ENCODE measurements around the gene SLC26A9. TPM values are rescaled to one million over a fixed set of nuclear protein-coding genes. Genes with fewer than 3 reads are reported as not detected.

Gene SLC26A9
- total RNA-seq, 6 experiments from 2014 or later, result not detected

DNA sequence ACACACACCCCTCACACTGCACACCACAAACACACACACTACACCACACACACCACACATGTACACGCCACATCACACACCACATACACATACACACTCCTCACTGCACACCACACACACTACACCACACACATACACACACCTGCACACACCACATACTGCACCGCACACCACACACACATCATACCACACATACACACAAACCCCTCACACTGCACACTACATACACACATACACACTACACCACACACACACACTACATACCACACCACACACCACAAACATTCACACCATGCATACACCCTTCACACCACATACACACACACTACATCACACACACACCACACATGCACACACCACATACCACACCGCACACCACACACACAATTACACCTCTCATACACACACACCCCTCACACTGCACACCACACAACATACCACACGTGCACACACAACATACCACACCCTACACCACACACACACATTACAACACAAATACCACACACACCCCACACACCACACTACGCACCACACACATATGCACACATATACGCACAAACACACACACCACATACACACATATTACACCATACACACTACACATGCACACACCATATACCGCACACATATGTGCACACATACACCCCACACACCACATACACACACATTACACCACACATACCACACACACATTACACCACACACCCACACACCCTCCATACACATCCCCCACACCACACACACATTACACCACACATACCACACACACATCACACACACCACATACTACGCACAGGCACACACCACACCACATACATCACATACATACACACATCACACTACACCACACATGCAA lies 30.3 kb upstream of the SLC26A9 start:
- H3K9me3 Mint-ChIP-seq, result peaks cover 7% of the 10 kb centered on the region; the same call in 1 of the 2 replicates
- H3K4me3 Mint-ChIP-seq, result no peak overlapping the region
- DNase-seq, result no peak
- H3K27me3 Mint-ChIP-seq (ENCODE audit: insufficient read depth), result peaks cover 5% of the 10 kb centered on the region
- H3K27ac Mint-ChIP-seq, result no peak overlapping the region
- TF ChIP-seq, protein P1, sequence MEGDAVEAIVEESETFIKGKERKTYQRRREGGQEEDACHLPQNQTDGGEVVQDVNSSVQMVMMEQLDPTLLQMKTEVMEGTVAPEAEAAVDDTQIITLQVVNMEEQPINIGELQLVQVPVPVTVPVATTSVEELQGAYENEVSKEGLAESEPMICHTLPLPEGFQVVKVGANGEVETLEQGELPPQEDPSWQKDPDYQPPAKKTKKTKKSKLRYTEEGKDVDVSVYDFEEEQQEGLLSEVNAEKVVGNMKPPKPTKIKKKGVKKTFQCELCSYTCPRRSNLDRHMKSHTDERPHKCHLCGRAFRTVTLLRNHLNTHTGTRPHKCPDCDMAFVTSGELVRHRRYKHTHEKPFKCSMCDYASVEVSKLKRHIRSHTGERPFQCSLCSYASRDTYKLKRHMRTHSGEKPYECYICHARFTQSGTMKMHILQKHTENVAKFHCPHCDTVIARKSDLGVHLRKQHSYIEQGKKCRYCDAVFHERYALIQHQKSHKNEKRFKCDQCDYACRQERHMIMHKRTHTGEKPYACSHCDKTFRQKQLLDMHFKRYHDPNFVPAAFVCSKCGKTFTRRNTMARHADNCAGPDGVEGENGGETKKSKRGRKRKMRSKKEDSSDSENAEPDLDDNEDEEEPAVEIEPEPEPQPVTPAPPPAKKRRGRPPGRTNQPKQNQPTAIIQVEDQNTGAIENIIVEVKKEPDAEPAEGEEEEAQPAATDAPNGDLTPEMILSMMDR (IDR thresholded peaks at IDR 0.05), result no peak
- H3K4me1 Mint-ChIP-seq (ENCODE audit: low read depth), result peaks cover 37% of the 10 kb centered on the region
- no peaks in the 10 kb centered on the region; the same call in 1 of the 2 replicates for H3K36me3 Mint-ChIP-seq (ENCODE audit: low read depth)

DNA sequence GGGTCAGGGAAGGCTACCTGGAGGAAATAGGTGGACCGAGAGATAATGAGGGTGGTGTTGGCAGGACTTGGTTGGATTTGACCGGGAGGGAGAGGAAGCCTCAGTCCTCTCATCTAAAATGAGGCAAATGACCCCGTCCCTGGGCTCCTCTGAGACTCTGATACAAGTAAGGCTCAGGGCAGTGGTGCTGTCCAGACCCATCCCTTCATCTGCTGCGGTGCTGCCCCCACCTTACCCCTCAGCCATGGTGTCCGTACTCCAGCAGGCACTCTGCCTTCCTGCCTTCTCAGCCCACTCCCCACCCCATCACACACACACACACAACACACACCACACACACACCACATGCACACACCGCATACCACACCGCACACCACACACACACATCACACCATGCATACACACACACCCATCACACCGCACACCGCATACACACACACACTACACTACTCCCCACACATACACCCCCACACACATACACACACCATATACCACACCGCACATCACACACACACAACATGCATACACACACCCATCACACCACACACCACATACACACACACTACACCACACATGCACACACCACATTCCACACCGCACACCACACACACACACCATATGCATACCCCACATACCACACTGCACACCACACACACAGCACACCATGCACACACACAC lies 29.4 kb upstream of the SLC26A9 start:
- no peak overlapping the region for H3K4me3 Mint-ChIP-seq
- H3K4me1 Mint-ChIP-seq (ENCODE audit: low read depth), result peaks cover 44% of the 10 kb centered on the region
- H3K36me3 Mint-ChIP-seq (ENCODE audit: low read depth), result no peaks in the 10 kb centered on the region; the same call in 1 of the 2 replicates

DNA sequence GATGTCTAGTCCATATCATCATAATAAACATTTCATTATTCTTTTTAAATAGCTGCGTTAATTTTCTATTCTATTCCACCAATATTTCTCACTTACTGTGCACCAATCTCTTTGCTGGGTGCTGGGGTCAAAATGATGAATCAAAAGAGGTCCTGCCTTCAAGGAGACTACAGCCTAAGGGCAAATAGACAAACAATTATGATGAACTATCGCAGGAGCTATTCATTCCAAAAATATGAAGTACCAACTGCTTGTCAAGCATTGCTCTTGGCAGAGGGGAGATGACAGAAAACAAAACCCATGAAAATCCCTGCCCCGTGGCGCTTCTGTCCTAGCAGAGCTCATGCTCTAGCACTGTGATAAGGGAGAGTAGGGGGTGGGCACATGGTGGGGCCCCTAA lies 28.8 kb upstream of the SLC26A9 start:
- Mint-ChIP-seq H3K4me1 (ENCODE audit: low read depth) (peaks cover 42% of the 10 kb centered on the region), H3K36me3 (ENCODE audit: low read depth) (no peaks in the 10 kb centered on the region; the same call in 1 of the 2 replicates), H3K9me3 (peaks cover 7% of the 10 kb centered on the region; the same call in 1 of the 2 replicates), H3K27me3 (ENCODE audit: insufficient read depth) (peaks cover 10% of the 10 kb centered on the region), H3K4me3 (no peak overlapping the region), H3K27ac (no peak overlapping the region)
- TF ChIP-seq, protein P1 (IDR thresholded peaks at IDR 0.05), result no peak
- no peak for DNase-seq

More for the DNA sequence above, 29.4 kb upstream of the SLC26A9 start:
- Mint-ChIP-seq H3K27me3 (ENCODE audit: insufficient read depth) (peaks cover 5% of the 10 kb centered on the region), H3K9me3 (peaks cover 7% of the 10 kb centered on the region; the same call in 1 of the 2 replicates), H3K27ac (no peak overlapping the region)
- DNase-seq, result no peak
- TF ChIP-seq, protein P1 (IDR thresholded peaks at IDR 0.05), result no peak

DNA sequence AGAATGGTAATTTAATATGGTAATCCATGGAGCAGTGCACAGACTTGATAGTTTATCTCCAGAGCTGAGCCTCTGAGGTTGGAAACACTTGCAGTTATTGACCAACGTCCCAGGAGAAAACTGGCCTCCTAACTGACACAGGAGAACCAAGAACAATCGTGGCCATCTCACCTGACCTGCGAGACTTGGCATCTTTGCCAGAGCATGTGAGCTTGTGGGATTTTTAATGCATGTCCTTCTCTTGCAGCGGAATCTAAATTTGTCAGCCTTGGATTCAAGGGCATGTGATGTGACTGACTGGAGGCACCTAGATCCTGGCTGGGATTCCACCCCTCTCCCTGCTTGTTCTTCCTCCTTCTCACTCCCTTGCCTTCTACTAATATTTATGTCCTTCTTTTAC lies 27.8 kb upstream of the SLC26A9 start:
- H3K4me1 Mint-ChIP-seq (ENCODE audit: low read depth), result peaks cover 34% of the 10 kb centered on the region
- peaks cover 7% of the 10 kb centered on the region; the same call in 1 of the 2 replicates for H3K9me3 Mint-ChIP-seq
- H3K27ac Mint-ChIP-seq, result no peak overlapping the region
- H3K36me3 Mint-ChIP-seq (ENCODE audit: low read depth), result no peaks in the 10 kb centered on the region; the same call in 1 of the 2 replicates
- H3K4me3 Mint-ChIP-seq, result no peak overlapping the region
- TF ChIP-seq, protein P1 (IDR thresholded peaks at IDR 0.05), result no peak
- H3K27me3 Mint-ChIP-seq (ENCODE audit: insufficient read depth), result peaks cover 11% of the 10 kb centered on the region
- no peak for DNase-seq

DNA sequence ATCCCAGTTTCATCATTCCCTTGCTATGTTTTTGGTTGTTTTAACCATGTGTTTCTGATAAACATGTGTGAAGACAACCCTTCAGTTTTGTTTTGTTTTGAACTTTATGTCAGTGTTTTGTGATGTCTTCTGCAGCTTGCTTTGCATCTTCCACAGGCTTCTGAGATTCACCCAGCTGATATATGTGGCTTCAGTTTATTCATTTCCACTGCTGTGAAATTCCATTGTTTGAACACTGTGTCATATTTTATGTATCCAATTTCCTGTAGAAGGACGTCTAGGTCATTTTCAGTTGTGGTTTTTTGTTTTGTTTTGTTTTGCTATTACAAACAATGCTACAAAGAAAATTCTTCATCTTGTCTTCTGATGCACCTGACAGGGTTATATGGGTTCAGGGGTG lies 27.2 kb upstream of the SLC26A9 start:
- H3K4me1 Mint-ChIP-seq (ENCODE audit: low read depth), result peaks cover 34% of the 10 kb centered on the region
- no peak overlapping the region for H3K27ac Mint-ChIP-seq
- H3K27me3 Mint-ChIP-seq (ENCODE audit: insufficient read depth), result peaks cover 11% of the 10 kb centered on the region
- H3K36me3 Mint-ChIP-seq (ENCODE audit: low read depth), result no peaks in the 10 kb centered on the region; the same call in 1 of the 2 replicates
- DNase-seq, result peak; percentile 13
- H3K4me3 Mint-ChIP-seq, result no peak overlapping the region
- H3K9me3 Mint-ChIP-seq, result peaks cover 7% of the 10 kb centered on the region; the same call in 1 of the 2 replicates
- TF ChIP-seq, protein P1 (IDR thresholded peaks at IDR 0.05), result no peak
